Stimulated activated CD8-positive, alpha-beta memory T cell treated with anti-CD3 and anti-CD28 coated beads, Interleukin-2, amount 100 ng/mL, for 1 hour (primary cell): ENCODE measurements around the gene SPEM3.

Experiments
- DNase-seq, 2 donors: peaks; one replicate each; pipeline ENCODE4 v3.0.0-alpha.2; 2020; ENCODE audit warnings: low read depth in 2 of 2

Gene SPEM3

DNA sequence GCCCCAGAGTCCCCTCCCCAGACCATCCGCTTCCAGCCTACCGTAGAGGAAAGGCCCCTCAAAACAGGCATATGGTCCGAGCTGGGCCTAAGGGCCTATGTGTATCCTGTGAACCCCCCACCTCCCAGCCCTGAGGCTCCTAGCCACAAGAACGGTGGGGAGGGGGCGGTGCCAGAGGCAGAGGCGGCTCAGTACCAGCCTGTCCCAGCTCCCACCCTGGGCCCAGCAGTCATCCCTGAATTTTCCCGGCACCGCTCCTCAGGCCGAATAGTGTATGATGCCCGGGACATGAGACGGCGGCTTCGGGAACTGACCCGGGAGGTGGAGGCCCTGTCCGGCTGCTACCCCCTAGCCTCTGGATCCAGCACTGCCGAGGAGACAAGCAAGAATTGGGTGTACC is 7.5 kb upstream of the SPEM3 start:
- DNase-seq: no peak

DNA sequence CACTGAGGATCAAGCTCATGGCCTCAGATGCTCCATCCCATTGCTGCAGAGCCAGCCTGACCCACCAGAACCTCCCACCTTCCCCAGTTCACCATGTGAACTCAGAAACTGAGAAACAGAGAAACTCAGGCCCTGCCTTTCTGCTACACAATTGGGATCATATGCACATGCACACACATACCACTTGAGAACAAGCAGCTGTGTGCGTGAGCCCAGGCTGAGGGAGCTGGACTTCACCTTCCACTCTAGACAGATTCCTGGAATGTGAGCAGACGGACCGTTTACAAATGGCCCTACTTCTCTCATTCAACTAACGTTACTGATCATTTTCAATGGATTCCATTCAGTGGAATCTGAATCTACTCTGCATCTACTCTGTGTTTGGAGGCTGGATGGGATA is 5.0 kb upstream of the SPEM3 start:
- DNase-seq: no peak

- DNase-seq: no peak
These were observed 3.3 kb upstream of the SPEM3 start, which contains the start of gene SPEM2 for GRCh38 chr17:7425316-7425715. TSS of gene SPEM2 (plus strand) at chr17:7425616. CDS start at chr17:7425689, 73 bp downstream.

DNA sequence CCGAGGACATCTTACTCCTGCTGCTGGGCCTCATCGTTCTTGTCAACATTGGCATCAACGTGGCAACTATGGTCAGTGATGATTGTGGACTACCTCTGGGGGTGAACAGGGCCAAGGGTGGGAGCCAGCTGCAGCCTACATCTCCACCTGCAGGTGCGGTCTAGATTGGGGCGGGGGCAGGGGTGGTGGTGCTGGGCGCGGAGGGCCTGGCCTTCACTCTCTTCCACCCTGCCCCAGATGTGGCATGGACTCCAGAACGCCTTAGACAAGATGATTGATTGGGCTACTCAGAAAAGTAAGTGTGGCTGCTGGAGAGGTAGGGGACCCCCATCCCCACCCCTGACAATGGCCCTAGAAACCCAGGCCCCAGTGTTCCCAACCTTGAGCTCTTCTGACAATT is 2.9 kb upstream of the SPEM3 start:
- no peak for DNase-seq

DNA sequence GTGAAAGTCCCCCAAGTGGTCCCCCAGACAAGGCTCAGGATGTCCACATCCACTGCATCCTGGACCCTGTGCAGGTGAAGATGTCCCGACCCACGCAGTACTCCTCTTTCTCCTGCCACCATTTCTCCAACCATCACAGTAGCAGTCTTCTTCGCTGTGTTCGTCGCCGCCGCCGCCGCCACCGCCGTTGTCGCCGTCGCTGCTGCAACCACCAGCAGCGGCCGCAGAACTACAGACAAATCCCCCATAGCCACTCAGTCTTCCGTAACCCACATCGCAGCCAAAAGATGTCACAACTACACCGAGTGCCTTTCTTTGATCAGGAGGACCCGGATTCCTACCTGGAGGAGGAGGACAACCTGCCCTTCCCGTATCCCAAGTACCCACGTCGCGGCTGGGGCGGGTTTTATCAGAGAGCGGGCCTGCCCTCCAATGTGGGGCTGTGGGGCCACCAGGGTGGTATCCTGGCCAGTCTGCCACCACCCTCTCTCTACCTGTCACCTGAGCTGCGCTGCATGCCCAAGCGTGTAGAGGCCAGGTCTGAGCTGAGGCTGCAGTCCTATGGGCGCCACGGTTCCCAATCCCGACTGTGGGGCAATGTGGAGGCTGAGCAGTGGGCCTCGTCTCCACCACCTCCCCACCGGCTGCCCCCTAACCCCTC is 2.3 kb upstream of the SPEM3 start:
- DNase-seq: no peak

- no peak for DNase-seq
These were observed 1.7 kb upstream of the SPEM3 start for GRCh38 chr17:7426896-7427489.

GRCh38 chr17:7427549-7427948 is 1.1 kb upstream of the SPEM3 start:
- DNase-seq: no peak

- no peak for DNase-seq
These were observed 1.1 kb downstream of the SPEM3 start for GRCh38 chr17:7429722-7430121.

DNA sequence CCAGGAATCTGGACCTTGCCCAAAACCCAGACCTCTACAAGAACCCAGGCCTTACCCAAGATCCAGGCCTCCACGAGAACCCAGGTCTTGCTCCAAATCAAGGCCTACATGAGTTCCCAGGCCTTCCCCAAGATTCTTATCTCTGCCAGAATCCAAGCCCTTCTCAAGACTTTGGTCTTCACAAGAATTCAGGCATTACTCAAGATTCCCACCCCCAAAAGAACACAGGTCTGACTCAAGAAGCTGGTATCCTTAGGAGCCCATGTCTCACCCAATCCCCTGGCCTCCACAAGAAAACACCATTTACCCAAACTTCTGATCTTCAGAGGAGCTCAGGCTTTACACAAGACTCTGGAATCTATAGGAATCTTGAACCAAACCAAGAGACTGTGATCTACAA is 2.6 kb downstream of the SPEM3 start:
- no peak for DNase-seq

- DNase-seq: no peak
These were observed 3.6 kb downstream of the SPEM3 start for GRCh38 chr17:7432296-7432695.

DNA sequence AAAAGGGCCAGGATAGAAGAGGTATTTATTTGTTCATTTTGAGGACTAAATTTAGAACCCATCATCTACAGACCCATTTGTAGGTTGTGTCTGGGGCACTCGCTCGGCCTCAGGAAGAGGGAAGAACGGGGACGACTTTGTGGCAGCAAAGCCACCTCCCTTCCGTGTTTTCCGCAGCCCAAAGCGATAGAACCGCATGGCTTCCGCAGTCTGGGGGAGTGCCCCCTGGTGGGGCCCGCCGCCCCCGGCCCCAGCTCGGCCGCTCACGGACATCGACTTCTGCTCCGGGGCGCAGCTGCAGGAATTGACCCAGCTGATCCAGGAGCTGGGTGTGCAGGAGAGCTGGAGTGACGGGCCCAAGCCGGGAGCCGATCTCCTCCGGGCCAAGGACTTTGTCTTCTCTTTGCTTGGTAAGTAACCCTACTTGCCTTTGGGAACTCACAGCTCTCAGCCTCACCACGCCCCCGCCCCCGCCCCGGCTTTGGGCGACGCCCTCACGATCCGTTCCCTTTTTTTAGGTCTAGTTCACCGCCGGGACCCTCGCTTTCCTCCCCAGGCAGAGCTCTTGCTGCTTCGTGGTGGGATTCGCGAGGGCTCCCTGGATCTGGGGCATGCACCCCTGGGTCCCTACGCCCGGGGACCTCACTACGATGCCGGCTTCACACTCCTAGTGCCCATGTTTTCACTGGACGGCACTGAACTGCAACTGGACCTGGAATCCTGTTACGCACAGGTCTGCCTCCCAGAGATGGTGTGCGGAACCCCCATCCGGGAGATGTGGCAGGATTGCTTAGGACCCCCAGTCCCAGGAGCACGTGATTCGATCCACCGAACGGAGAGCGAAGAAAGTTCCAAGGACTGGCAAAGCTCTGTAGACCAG is 7.3 kb downstream of the SPEM3 start:
- DNase-seq: peak in 1 of 2 donors; percentile 26

GRCh38 chr17:7436556-7437368 is 8.1 kb downstream of the SPEM3 start:
- DNase-seq: peak; percentile 58 to 68

DNA sequence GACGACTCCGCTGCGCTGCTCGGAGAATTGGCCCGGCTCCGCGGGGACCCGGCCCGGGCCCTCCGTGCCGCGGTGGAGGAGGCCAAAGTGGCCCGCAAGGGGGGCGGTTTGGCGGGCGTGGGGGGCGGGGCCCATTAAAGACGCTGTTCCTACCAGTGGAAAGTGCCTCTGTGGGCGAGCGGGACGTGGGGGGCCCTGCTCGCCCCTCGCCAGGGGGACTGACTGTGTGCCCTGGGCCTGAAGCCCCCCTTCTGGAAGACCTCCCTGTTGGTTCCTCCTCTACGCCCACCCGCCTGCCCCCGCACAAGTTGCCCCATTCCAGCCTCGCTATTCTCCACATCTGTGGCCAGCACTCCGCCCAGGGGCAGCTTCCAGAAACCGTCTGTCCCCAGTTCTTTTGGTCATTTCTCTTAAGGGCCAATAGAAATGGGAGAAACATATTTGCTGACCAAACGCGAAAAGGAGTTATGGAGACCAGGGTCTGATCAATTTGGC is 8.8 kb downstream of the SPEM3 start:
- no peak for DNase-seq

DNA sequence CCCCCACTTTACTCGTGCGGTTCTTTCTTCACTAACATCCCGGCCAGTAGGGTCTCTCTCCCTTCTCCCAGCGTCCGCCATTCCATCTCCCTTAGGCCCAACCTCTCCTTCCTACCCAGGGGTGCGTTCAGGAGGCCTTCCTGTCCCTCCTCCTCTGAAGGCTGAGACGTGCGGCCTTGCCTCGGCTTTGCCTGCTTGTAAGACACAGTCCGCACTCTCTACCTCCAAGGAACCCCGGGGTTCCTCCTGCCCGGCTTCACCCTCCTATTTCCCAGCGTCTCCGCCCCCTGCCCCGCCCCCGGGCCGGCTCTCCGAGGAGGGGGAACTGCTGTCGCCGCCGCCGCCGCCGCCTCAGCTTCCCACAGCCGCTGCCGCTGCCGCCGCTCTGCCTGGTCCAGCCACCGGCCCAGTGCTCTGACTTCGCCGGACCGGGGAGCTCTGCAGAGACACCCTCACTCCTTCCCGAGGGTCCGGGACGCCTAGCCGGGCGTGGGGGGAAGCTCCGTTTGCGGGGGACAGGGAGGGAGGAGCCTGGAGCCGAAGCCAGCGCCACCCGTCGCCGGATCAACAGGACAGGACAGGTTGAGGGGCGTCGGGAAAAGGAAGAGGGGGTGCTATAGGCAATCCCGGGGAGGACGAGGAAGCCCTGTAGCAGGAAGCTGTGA is 9.4 kb downstream of the SPEM3 start:
- peak in 1 of 2 donors; percentile 24 for DNase-seq

DNA sequence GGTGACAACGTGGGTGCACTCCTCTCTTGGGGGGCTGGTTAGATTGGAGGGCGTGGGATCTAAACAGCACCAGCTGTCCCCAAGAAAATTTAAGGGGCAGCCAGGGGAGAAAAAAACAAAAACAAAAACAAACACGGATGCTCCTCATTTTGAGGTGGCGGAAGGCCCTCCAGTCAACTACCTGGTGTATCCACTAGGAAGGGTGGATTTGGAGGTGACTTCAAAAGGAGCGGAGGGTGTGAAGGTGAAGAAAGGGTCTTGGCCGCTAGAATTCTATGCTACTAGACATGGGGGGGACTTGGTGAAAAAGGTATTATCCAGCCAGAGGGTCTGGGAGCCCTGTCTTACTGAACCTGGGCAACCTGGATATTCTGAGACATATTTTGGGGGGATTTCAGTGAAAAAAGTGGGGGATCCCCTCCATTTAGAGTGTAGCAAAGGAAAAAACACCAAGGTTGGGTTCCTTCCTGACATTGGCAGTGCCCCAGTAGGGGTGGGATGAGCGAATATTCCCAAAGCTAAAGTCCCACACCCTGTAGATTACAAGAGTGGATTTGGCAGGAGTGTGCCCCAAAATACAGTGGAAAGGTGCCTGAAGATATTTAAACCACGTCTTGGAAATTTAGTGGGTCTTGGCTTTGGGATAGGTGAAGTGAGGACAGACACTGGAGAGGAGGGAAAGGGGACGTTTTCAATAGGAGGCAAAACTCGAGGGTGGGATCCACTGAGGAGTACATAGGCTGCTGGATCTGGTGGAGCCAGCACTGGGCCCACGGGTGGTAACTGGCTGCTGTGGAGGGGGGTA is 10.2 kb downstream of the SPEM3 start:
- DNase-seq: no peak

DNA sequence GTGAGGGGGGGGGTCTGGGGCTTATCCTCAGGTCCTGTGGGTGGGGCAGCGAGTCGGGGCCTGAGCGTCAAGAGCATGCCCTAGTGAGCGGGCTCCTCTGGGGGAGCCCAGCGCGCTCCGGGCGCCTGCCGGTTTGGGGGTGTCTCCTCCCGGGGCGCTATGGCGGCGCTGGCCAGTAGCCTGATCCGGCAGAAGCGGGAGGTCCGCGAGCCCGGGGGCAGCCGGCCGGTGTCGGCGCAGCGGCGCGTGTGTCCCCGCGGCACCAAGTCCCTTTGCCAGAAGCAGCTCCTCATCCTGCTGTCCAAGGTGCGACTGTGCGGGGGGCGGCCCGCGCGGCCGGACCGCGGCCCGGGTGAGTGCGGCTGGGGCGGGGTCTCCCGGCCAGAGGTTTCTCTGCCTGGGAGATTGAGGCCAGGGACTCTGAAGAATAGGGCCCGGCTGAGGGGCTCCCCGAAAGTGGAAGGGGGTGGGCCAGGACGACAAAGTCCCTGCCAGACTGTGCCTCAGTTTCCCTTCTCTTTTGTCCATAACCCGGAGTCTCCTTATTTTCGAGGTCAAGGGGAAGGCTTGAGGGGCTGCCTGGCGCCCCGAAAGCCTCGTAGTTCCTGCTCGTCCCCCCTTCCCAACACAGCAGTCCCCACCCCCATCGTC is 10.9 kb downstream of the SPEM3 start, which contains the start of gene FGF11:
TSS of gene FGF11 (plus strand) at position 51 of the 651 bp plus-strand sequence. CDS start at position 160, 109 bp downstream.
- no peak for DNase-seq

- DNase-seq: no peak
These were observed 11.6 kb downstream of the SPEM3 start for GRCh38 chr17:7440113-7440833.

DNA sequence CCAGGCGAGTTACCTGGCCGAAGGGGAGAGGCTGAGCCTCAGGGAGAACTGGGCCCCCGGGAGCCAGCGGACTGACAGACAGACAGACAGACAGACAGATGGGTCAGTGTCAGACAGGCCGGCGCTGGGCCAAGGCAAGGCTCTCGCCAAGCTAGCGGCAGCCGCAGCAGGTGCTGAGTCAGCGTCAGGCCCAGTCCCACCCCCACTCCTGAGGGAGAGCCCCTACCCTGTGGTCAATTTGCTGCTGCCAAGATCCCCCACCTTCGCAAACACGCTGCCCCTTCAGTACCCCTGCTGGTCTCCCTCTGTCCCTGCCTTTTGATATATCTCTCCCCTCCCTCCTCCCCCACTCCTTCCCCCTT is 12.2 kb downstream of the SPEM3 start:
- no peak for DNase-seq

DNA sequence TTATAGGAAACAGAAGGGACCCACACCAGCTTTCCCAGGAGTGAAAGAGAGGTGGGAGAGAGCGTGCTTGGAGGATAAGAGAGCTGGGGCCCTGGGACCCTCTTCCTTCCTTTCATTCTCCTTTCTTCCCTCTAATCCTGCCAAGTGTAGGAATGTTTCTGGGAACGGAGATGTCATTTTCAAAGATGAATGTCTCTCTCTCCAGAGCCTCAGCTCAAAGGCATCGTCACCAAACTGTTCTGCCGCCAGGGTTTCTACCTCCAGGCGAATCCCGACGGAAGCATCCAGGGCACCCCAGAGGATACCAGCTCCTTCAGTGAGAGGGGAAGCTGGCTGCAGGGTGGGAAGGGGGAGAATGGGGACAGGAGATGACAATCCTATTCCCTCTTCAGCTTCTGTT is 12.6 kb downstream of the SPEM3 start:
- DNase-seq: no peak
